ENCODE results near the gene UBASH3B.
A peak's percentile ranks its signal among the peaks of the same experiment; 100 is the strongest.
"Not testable (repeated sequence)": the region's sequence is repeated elsewhere in the genome, so short reads cannot be mapped to it uniquely, and the experiment has no call there.

Gene UBASH3B, protein sequence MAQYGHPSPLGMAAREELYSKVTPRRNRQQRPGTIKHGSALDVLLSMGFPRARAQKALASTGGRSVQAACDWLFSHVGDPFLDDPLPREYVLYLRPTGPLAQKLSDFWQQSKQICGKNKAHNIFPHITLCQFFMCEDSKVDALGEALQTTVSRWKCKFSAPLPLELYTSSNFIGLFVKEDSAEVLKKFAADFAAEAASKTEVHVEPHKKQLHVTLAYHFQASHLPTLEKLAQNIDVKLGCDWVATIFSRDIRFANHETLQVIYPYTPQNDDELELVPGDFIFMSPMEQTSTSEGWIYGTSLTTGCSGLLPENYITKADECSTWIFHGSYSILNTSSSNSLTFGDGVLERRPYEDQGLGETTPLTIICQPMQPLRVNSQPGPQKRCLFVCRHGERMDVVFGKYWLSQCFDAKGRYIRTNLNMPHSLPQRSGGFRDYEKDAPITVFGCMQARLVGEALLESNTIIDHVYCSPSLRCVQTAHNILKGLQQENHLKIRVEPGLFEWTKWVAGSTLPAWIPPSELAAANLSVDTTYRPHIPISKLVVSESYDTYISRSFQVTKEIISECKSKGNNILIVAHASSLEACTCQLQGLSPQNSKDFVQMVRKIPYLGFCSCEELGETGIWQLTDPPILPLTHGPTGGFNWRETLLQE

GRCh38 chr11:122655527-122656072 is at the start of gene UBASH3B:
UBASH3B (plus strand) TSS chr11:122655722; CDS start chr11:122656050, 328 bp downstream.
- DNase-seq, result peak; percentile 53 to 96 (median 77)
- intact Hi-C loops (cut with DNase I), result no loop called here

- intact Hi-C loops (cut with DNase I); DNase-seq: not testable (repeated sequence)
These were observed 48.4 kb upstream of the UBASH3B start for GRCh38 chr11:122607162-122607561.

GRCh38 chr11:122612123-122612824 is 43.2 kb upstream of the UBASH3B start:
- intact Hi-C loops (cut with DNase I), result no loop called here
- no peak for DNase-seq

DNA sequence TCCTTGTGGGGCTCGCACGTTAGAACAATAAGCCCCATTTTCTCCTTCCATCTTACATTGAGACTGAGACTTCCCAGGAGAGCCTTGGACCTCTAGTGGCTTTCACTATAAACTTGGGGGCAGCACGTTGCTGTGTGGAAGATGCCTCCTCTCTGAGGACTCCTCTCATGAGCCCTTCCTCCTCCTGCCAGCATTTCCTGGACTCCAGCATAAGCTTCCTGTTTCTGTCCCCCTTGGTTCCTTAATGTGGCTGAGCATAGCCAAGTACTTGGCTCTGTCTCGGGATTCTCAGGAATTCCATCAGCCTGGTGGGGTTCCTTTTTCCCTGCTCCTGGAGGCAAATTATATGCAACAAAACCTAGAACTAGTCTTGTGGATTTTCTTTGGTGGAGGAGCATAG is 38.8 kb upstream of the UBASH3B start:
- intact Hi-C loops (cut with DNase I), result no loop called here
- no peak for DNase-seq

DNA sequence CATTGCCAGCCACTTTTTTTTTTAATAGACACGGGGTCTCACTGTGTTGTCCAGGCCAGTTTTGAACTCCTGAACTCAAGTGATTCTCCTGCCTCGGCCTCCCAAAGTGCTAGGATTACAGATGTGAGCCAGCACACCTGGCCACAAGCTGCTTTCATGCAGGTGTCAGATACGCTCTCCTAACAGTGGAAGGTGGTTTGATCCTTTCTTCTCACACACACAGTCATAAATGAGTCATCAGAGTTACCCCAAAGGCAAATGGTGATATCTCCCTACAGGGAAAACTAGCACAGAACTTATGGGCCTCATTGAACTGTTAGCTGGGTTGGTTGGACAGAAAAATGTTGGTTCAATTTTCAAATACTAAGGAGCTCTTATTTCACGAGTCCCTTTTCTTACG is 38.2 kb upstream of the UBASH3B start:
- intact Hi-C loops (cut with DNase I), result no loop called here
- no peak for DNase-seq

GRCh38 chr11:122617926-122618325 is 37.6 kb upstream of the UBASH3B start:
- DNase-seq, result no peak
- intact Hi-C loops (cut with DNase I), result no loop called here

- DNase-seq, result peak in 1 of 10 donors; percentile 65
These were observed 36.6 kb upstream of the UBASH3B start for GRCh38 chr11:122618927-122619326.

GRCh38 chr11:122619757-122620156 is 35.8 kb upstream of the UBASH3B start:
- intact Hi-C loops (cut with DNase I), result no loop called here

More at GRCh38 chr11:122618927-122619326, 36.6 kb upstream of the UBASH3B start:
- intact Hi-C loops (cut with DNase I), result no loop called here

DNA sequence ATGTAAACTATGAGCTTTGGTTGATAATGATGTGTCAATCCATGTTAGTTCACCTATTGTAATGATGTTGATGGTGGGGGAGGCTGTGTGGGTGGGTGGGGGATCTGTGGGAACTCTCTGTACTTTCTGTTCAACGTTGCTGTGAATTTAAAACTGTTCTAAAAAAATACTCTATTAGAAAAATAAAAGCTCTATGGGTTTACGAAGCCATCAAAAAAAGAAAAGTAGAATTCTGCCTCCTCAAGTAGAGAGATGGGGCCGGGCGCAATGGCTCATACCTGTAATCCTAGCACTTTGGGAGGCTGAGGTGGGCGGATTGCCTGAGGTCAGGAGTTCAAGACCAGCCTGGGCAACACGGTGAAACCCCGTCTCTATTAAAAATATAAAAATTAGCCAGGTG is 30.0 kb upstream of the UBASH3B start:
- DNase-seq; intact Hi-C loops (cut with DNase I): not testable (repeated sequence)

More at GRCh38 chr11:122619757-122620156, 35.8 kb upstream of the UBASH3B start:
- DNase-seq, result no peak

DNA sequence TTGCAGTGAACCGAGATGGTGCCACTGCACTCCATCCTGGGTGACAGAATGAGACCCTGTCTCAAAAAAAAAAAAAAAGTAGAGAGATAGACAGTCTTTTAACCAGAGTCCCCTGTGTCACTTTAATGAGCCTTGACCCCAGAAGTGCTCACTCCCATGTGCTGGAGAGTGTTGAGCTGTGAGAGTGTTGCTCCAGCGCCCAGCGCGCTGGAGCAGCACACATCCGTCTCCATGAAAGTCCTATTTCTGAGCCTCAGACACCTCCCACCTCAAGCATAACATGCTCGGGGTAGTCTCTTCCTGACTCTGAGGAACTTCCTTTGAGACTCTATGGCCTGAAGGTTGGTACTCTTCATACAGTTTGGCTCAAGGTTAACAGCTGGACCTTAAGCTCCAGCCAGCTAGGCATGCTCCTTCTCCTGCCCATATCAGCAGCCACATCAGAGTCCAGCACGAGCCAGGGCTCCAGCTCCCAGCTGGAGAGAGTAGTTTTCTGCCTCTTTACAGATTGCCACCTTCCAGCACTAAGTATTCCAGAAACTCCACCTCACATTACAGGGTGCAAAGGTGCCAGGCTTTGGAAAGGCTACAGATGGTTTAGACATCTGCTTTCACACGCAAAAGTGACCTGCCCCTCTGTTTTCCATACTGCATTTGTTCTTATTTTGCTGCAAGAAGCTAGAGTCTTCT is 29.4 kb upstream of the UBASH3B start:
- intact Hi-C loops (cut with DNase I), result no loop called here
- peak in 1 of 10 donors; percentile 24 for DNase-seq

GRCh38 chr11:122627745-122628144 is 27.8 kb upstream of the UBASH3B start:
- intact Hi-C loops (cut with DNase I), result loop anchor here (2.0 kb wide), 1 partner anchor 47 kb away; no protein-coding TSS in a partner anchor
- no peak for DNase-seq

DNA sequence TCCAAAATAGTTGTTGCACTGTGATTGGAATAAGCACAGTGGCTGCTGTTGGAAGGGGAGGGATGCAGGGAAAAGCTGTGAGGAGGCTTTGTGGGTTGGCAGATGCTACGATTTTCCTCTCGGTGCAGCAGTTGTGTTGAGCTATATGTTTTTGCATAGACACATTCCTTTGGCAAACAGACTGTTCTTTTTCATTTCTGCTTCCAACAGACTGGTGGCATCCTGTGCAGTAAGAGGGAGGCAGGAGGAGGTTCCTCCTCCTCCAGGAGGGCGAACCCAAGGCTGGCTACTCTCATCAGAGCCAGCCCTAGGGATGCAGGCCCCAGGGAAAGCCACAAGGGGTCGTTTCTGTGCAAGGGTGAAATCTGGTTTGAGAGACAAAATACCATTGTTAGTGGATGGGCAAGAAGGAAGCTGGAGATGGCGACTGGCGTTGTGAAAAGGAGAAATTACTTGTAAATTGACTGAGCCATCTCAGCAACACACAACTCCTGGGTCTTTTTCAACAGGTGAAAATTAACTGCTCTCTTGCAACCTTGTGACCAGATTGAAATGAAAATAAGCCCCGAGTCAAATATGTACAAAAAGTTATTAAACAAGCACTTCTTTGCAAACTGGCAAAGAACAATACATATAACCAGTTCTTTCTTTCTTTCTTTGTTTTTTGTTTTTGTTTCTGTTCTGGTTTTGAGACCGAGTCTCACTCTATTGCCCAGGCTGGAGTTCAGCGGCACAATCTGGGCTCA is 26.5 kb upstream of the UBASH3B start:
- DNase-seq, result peak; percentile 42 to 96 (median 75)
- intact Hi-C loops (cut with DNase I), result loop anchor here (1.0 to 2.0 kb wide), 2 partner anchors 48 to 152 kb away; no protein-coding TSS in a partner anchor

GRCh38 chr11:122632181-122632824 is 23.2 kb upstream of the UBASH3B start:
- intact Hi-C loops (cut with DNase I), result loop anchor here (2.0 kb wide), 1 partner anchor 222 kb away; no protein-coding TSS in a partner anchor

DNA sequence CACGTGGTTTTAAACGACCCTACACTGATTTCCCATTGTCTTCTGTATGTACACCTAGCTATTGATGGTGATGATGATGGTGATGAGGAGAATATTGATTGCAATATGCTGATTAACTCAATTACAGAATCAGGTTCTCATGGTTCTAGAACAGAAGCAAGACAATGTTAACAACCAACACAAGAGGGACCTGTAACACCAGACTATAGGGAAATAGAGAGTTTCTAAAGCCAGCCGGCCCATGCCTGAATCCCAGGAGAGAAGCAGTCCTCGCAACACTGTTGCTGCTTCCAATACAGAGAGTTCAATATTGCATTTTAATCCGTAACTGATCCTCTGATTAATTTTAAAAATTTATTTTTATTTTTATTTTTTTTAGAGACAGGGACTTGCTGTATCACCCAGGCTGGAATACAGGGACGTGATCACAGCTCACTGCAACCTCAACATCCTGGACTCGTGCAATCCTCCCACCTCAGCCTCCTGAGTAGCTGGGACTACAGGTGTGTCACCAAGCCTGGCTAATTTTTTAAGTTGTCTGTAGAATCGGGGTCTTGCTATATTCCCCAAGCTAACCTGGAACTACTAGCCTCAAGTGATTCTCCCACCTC is 22.2 kb upstream of the UBASH3B start:
- DNase-seq, result peak in 5 of 10 donors; percentile 21 to 90 (median 36)
- intact Hi-C loops (cut with DNase I), result loop anchor here (1.0 to 2.0 kb wide), 2 partner anchors 148 to 221 kb away; no protein-coding TSS in a partner anchor

More at GRCh38 chr11:122632181-122632824, 23.2 kb upstream of the UBASH3B start:
- no peak for DNase-seq

DNA sequence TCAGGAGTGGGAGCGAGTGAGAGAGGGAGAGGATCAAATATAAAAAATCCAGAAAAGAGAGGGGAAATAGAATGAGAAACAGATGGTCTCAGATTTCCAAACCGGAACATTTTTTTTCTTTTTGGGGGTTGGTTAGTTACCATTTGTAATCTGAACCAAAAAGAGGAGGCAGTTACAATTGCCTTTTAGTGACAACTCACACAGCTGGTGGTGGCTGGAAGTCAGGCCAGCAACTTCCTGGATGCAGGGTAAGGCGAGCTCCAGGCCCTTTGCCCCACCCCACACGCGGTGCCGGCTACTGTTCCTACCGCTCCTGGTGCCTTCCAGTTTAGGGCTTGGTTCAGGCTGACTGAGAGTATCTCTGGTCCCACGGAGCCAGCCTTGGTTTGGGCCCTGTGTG is 21.0 kb upstream of the UBASH3B start:
- peak in 1 of 10 donors; percentile 12 for DNase-seq
- intact Hi-C loops (cut with DNase I), result no loop called here

- no peak for DNase-seq
- intact Hi-C loops (cut with DNase I), result no loop called here
These were observed 18.0 kb upstream of the UBASH3B start for GRCh38 chr11:122637541-122637940.

DNA sequence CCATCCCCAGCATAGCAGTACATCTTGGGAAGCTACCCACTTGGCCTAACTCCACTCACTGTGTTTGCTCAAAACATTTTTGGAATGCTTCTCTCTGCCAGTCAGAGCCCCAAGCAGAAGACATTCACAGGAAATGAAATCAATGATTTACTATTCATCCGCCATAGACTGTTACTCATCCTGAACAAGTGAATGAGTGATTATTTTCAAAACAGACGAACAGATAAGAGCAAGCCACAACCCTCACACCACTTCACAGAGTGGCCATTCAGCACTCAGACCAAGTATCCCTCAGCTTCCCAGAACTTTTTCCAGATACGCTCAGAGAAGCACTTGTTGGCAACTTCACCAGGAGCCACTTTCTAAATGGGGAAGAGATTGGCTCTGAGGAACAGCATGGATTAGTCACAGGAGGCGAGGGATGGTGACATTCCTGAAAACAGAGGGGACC is 13.0 kb upstream of the UBASH3B start:
- no peak for DNase-seq
- intact Hi-C loops (cut with DNase I), result no loop called here

GRCh38 chr11:122642971-122643370 is 12.6 kb upstream of the UBASH3B start:
- intact Hi-C loops (cut with DNase I), result no loop called here
- no peak for DNase-seq
